GM03348 (cell line): ENCODE results near the gene C1QTNF5.

Source experiments
- DNase-seq: peaks from one replicate; pipeline ENCODE4 v3.0.0; 2012; ENCODE audit warnings: low spot score

C1QTNF5 gene

GRCh38 chr11:119295178-119295577 lies 45.5 kb downstream of the C1QTNF5 start:
- DNase-seq: no peak

GRCh38 chr11:119293461-119293860 lies 47.2 kb downstream of the C1QTNF5 start:
- no peak for DNase-seq

DNA sequence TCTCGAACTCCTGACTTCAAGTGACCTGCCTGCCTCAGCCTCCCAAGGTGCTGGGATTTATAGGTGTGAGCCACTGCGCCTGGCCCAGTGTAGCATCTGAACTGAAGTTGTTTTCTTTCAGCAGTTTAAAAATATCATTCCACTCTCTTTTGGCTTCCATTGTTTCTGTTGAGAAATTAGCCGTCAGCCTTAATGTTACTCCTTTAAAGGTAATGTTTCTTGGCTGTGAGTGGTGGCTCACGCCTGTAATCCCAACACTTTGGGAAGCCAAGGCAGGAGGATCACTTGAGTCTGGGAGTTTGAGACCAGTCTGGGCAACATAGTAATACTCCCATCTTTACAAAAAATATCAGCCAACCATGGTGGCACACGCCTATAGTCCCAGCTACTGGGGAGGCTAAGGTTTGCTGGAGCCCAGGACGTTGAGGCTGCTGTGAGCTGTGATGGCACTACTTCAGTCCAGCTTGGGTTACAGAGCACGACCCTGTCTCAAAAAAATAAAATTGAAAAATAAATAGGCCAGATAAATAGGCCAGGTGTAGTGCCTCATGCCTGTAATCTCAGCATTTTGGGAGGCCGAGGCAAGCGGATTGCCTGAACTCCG lies 49.7 kb downstream of the C1QTNF5 start:
- DNase-seq: no peak
